H1 (cell line): ENCODE results near the gene BLOC1S1. TPM values are rescaled to one million over a fixed set of nuclear protein-coding genes. Genes with fewer than 3 reads are reported as not detected.

Experiments used
- CTCF ChIA-PET: fragments of 300-600 bp; sonication (Branson Sonifier 250); formaldehyde crosslinking; loops from one replicate; lab custom pipeline; 2021; ENCODE audit not compliant: partially characterized antibody; lab: Charles Lee
- POLR2A ChIA-PET: fragments of 300-600 bp; sonication (Branson Sonifier 250); formaldehyde crosslinking; loops from one replicate; lab custom pipeline; 2021; ENCODE audit warnings: inconsistent platforms; ENCODE audit not compliant: partially characterized antibody; lab: Charles Lee
- DNase-seq, 2 experiments: peaks; one replicate each; pipeline versions ENCODE4 v3.0.0 to v3.0.0-alpha.2; 2010 to 2022; ENCODE audit warnings: low spot score in 2 of 2, low read depth in 1 of 2, mixed read lengths in 1 of 2
- FAIRE-seq: peaks from 2 replicates; lab custom pipeline; 2011; peaks lifted over from hg19 to GRCh38; lab: Jason Lieb, UNC
- H2AFZ ChIP-seq: 2 replicates; pipeline ENCODE4 v1.8.1; 2012; ENCODE audit warnings: low read length, inconsistent platforms
- H2AK5ac ChIP-seq: 2 replicates; pipeline ENCODE4 v1.6.1; 2013; ENCODE audit warnings: low read depth, low read length
- H2BK120ac ChIP-seq: replicated peaks from 2 replicates; pipeline ENCODE3; 2013; ENCODE audit warnings: low read depth, low read length, inconsistent platforms
- H2BK12ac ChIP-seq: 2 replicates; pipeline ENCODE4 v1.6.1; 2013; ENCODE audit warnings: low read depth, low read length
- H2BK15ac ChIP-seq: 2 replicates; pipeline ENCODE4 v1.6.1; 2013; ENCODE audit warnings: low read length
- H2BK20ac ChIP-seq: 2 replicates; pipeline ENCODE4 v1.6.1; 2013; ENCODE audit warnings: low read length
- H2BK5ac ChIP-seq: 2 replicates; pipeline ENCODE4 v1.6.1; 2013; ENCODE audit warnings: low read depth, low read length
- H3K14ac ChIP-seq: 2 replicates; pipeline ENCODE4 v1.6.1; 2013; ENCODE audit warnings: inconsistent platforms; ENCODE audit not compliant: insufficient read length
- H3K18ac ChIP-seq: 2 replicates; pipeline ENCODE4 v1.6.1; 2013; ENCODE audit warnings: low read length; ENCODE audit errors: extremely low read depth
- H3K23ac ChIP-seq: 2 replicates; pipeline ENCODE4 v1.6.1; 2013; ENCODE audit warnings: inconsistent platforms; ENCODE audit not compliant: insufficient read length
- H3K23me2 ChIP-seq: 2 replicates; pipeline ENCODE4 v1.6.1; 2013; ENCODE audit warnings: low read depth, low read length
- H3K27ac ChIP-seq: 2 replicates; pipeline ENCODE4 v1.6.1; 2011; ENCODE audit warnings: low read depth, low read length, inconsistent platforms
- H3K27me3 ChIP-seq, 4 experiments: replicated peaks in 1 of 4; 1 replicate in 1 of 4; 2 replicates in 3 of 4; pipeline versions ENCODE4 v1.6.1 to v1.8.1; 2011 to 2013; ENCODE audit warnings: low read length in 3 of 4, mild to moderate bottlenecking in 3 of 4, inconsistent platforms in 2 of 4, mixed read lengths in 2 of 4, moderate library complexity in 1 of 4; ENCODE audit not compliant: control insufficient read depth in 3 of 4, insufficient read depth in 3 of 4; ENCODE audit errors: extremely low read depth in 1 of 4
- H3K36me3 ChIP-seq, 4 experiments: 2 replicates each; pipeline versions ENCODE4 v1.6.1 to v1.8.1; 2011 to 2013; ENCODE audit warnings: mild to moderate bottlenecking in 4 of 4, low read length in 3 of 4, moderate library complexity in 2 of 4, control low read depth in 1 of 4, inconsistent platforms in 1 of 4; ENCODE audit not compliant: insufficient read depth in 4 of 4, control insufficient read depth in 2 of 4
- H3K4ac ChIP-seq: replicated peaks from 2 replicates; pipeline ENCODE3; 2013; ENCODE audit warnings: low read length, low read depth, mixed read lengths, inconsistent platforms; ENCODE audit not compliant: insufficient read length
- H3K4me1 ChIP-seq, 4 experiments: replicated peaks in 1 of 4; 1 replicate in 1 of 4; 2 replicates in 3 of 4; pipeline versions ENCODE4 v1.6.1 to v1.8.1; 2011 to 2013; ENCODE audit warnings: low read length in 3 of 4, inconsistent platforms in 2 of 4, mixed read lengths in 1 of 4; ENCODE audit not compliant: insufficient read depth in 4 of 4, control insufficient read depth in 3 of 4
- H3K4me2 ChIP-seq, 2 experiments: 2 replicates each; pipeline versions ENCODE4 v1.6.1 to v1.8.1; 2011 to 2013; ENCODE audit warnings: low read depth in 2 of 2, low read length in 2 of 2, control low read depth in 1 of 2, inconsistent platforms in 1 of 2, mild to moderate bottlenecking in 1 of 2; ENCODE audit not compliant: insufficient read depth in 1 of 2
- H3K4me3 ChIP-seq, 4 experiments: fragments of 200-600, 300-600 bp in 1 of 4; sonication (generic), shearing (Covaris generic), sonication (Bioruptor Twin) in 1 of 4; 2 replicates each; pipeline versions ENCODE4 v1.5.1 to v1.8.1; 2011 to 2016; ENCODE audit warnings: low read length in 4 of 4, low read depth in 3 of 4, control low read depth in 2 of 4, inconsistent platforms in 2 of 4, mild to moderate bottlenecking in 2 of 4, mixed read lengths in 1 of 4, moderate library complexity in 1 of 4; ENCODE audit not compliant: insufficient read depth in 2 of 4; ENCODE audit errors: extremely low read depth in 1 of 4
- H3K56ac ChIP-seq: replicated peaks from 2 replicates; pipeline ENCODE3; 2013; ENCODE audit warnings: low read depth, mild to moderate bottlenecking, mixed read lengths, low read length, inconsistent platforms; ENCODE audit not compliant: insufficient read length
- H3K79me1 ChIP-seq: 2 replicates; pipeline ENCODE4 v1.6.1; 2013; ENCODE audit warnings: low read depth, low read length, control low read depth
- H3K79me2 ChIP-seq, 2 experiments: 2 replicates each; pipeline versions ENCODE4 v1.6.1 to v1.8.1; 2012 to 2013; ENCODE audit warnings: low read length in 2 of 2, mild to moderate bottlenecking in 2 of 2, inconsistent platforms in 1 of 2; ENCODE audit not compliant: insufficient read depth in 2 of 2, control insufficient read depth in 1 of 2
- H3K9ac ChIP-seq, 4 experiments: replicated peaks in 1 of 4; 1 replicate in 1 of 4; 2 replicates in 3 of 4; pipeline versions ENCODE4 v1.6.1 to v1.8.1; 2011 to 2013; ENCODE audit warnings: low read depth in 3 of 4, low read length in 3 of 4, control low read depth in 2 of 4, mild to moderate bottlenecking in 2 of 4, moderate library complexity in 2 of 4, inconsistent platforms in 1 of 4; ENCODE audit errors: extremely low read depth in 1 of 4
- H3K9me3 ChIP-seq, 2 experiments: 2 replicates each; pipeline versions ENCODE4 v1.6.1 to v1.8.1; 2012 to 2013; ENCODE audit warnings: mild to moderate bottlenecking in 2 of 2, moderate library complexity in 2 of 2, control low read depth in 1 of 2, inconsistent platforms in 1 of 2, low read depth in 1 of 2, low read length in 1 of 2, mixed read lengths in 1 of 2; ENCODE audit not compliant: insufficient read depth in 2 of 2
- H4K20me1 ChIP-seq, 2 experiments: replicated peaks in 1 of 2; 2 replicates each; pipeline versions ENCODE3 to v1.8.1; 2011 to 2013; ENCODE audit warnings: inconsistent platforms in 2 of 2, low read length in 2 of 2, mild to moderate bottlenecking in 1 of 2; ENCODE audit not compliant: insufficient read depth in 2 of 2, control insufficient read depth in 1 of 2
- H4K5ac ChIP-seq: 2 replicates; pipeline ENCODE4 v1.6.1; 2013; ENCODE audit warnings: low read length, low read depth, mixed read lengths, inconsistent platforms; ENCODE audit not compliant: insufficient read length
- H4K8ac ChIP-seq: 2 replicates; pipeline ENCODE4 v1.8.0; 2013; ENCODE audit warnings: mild to moderate bottlenecking, moderate library complexity, low read length, inconsistent platforms; ENCODE audit not compliant: insufficient read depth; ENCODE audit errors: extremely low read depth
- H4K91ac ChIP-seq: replicated peaks from 2 replicates; pipeline ENCODE3; 2013; ENCODE audit warnings: low read length, mixed read lengths, inconsistent platforms; ENCODE audit not compliant: insufficient read length
- ASH2L ChIP-seq: fragments of 200-600, 300-600 bp; sonication (generic); IDR thresholded peaks from one replicate; pipeline ENCODE4 v1.7.1; 2017; ENCODE audit warnings: low read length
- CBX8 ChIP-seq: fragments of 300-800, 300-1000 bp; sonication (generic); IDR thresholded peaks from 2 replicates; pipeline ENCODE4 v1.7.1; 2016; ENCODE audit warnings: low read depth, low read length, borderline replicate concordance
- CHD2 ChIP-seq: IDR thresholded peaks from 2 replicates; pipeline ENCODE4 v1.6.1; 2012; ENCODE audit warnings: low read length, improper control_type of control experiment
- NANOG ChIP-seq: IDR thresholded peaks from 2 replicates; pipeline ENCODE4 v1.6.1; 2011; ENCODE audit warnings: low read length, low read depth, mild to moderate bottlenecking, inconsistent platforms; ENCODE audit not compliant: insufficient read depth, poor library complexity, severe bottlenecking
- NRF1 ChIP-seq: IDR thresholded peaks from 2 replicates; pipeline ENCODE4 v1.6.1; 2011; ENCODE audit warnings: mild to moderate bottlenecking, low read depth, low read length, improper control_type of control experiment
- RBBP5 ChIP-seq: IDR thresholded peaks from 2 replicates; pipeline ENCODE4 v1.7.1; 2012; ENCODE audit warnings: low read depth, mild to moderate bottlenecking, inconsistent platforms, low read length, moderate library complexity, borderline replicate concordance
- SIN3A ChIP-seq, 2 experiments: IDR thresholded peaks in 1 of 2; conservative IDR thresholded peaks in 1 of 2; 2 replicates each; pipeline ENCODE4 v1.6.1; 2011 to 2012; ENCODE audit warnings: low read length in 2 of 2, improper control_type of control experiment in 1 of 2, low read depth in 1 of 2, mild to moderate bottlenecking in 1 of 2
- TBP ChIP-seq: IDR thresholded peaks from 2 replicates; pipeline ENCODE4 v1.6.1; 2011; ENCODE audit warnings: low read depth, low read length, improper control_type of control experiment
- ZNF274 ChIP-seq: IDR thresholded peaks from 2 replicates; pipeline ENCODE4 v1.7.0; 2012; ENCODE audit warnings: low read length, borderline replicate concordance; ENCODE audit errors: extremely low read depth
- WGBS, 2 experiments: shearing (Covaris generic) in 1 of 2; methylation state at CpG; one replicate each; pipeline versions ENCODE4 v1.1.6 to v1.1.7; 2013 to 2015; ENCODE audit warnings: low lambda C conversion rate in 2 of 2, mixed read lengths in 2 of 2, inconsistent platforms in 1 of 2, low coverage in 1 of 2, missing lambda C conversion rate in 1 of 2; ENCODE audit not compliant: insufficient replicate concordance in 2 of 2, insufficient coverage in 1 of 2, insufficient read length in 1 of 2; ENCODE audit errors: extremely low coverage in 1 of 2, missing lambda C conversion rate in 1 of 2; 5-methylcytosine and 5-hydroxymethylcytosine counted together
- polyA plus RNA-seq, 7 experiments: library from polyadenylated mRNA; depleted of rRNA in 3 of 7; stranded (reverse) in 5 of 7; unstranded in 2 of 7; fragments of >200 nt in 5 of 7; fragments of 200-250 nt in 2 of 7; gene quantifications; 1 replicate in 5 of 7; 2 replicates in 1 of 7; 4 replicates in 1 of 7; pipeline versions ENCODE4 v1.2.1 to v1.2.3, GENCODE V29; 2011 to 2013; ENCODE audit warnings: missing spikeins in 2 of 7, mixed read lengths in 2 of 7
- total RNA-seq: library from RNA; stranded (reverse); fragmentation: NEBNext Ultra II Directional; extraction: Animal tissue kit (Norgen Biotek cat#: 25700); gene quantifications from 2 replicates; pipeline ENCODE4 v1.2.1, GENCODE V29; 2021

BLOC1S1 gene
- total and polyA plus RNA-seq, 2 of the 8 experiments (the other 6 are each of a cell fraction or from before 2014, with no cell fraction given): 91.1 to 185 TPM

DNA sequence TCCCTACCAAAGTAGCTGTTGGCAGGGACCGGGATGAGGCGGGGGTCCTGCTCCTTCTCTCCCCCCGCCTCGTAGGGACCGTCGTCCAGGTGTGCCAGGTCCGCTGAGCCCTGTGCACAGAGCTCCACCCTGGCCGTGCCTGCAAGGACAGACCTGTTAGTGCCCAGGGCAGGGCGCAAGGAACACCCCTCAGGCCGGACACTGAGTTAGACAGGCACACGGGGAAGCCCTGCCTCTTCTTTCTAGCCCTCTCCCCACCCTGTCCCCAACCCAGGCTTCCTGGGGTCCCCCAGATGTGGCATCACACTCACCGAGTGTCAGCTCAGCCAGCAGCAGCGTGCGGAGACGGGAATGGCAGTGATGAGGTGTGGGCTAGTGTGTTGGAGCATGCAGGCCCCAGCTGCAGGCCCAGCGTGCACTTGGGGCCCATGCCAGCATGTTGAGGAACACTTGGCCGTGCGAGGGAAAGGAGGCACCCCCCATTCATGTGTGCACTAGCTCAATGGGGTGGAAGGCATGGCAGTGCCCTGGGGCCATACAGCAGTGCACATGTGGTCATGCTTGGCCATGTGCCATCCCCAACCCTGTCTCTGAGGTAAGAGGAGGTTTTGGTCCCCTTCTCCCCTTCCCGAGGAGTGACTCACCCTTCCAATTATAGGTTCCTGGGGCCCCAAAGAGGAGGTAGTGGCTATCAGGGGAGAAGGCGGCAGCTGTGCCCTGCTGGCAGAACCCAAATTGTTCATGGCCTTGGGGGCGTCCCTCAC is 15.4 kb upstream of the BLOC1S1 start:
- no peak overlapping the region for H4K8ac ChIP-seq
- H4K5ac ChIP-seq: no peak overlapping the region
- no peak overlapping the region for H3K4me3 ChIP-seq
- H2BK120ac ChIP-seq: no peak overlapping the region
- FAIRE-seq (no peak), DNase-seq (no peak)
- no peak overlapping the region for H2BK12ac ChIP-seq
- CTCF ChIA-PET: interaction anchor here (0.9 to 5.0 kb wide), 8 partner anchors 14 to 43 kb away, joined by 3 to 23 read pairs (median 4); partner anchors contain the start of genes BLOC1S1 and RDH5
- H3K79me2 ChIP-seq: peaks cover 0 to 18% of the 10 kb centered on the region in 2 experiments; a peak in 2 of 4 replicates
- H3K9me3 ChIP-seq: no peaks in the 10 kb centered on the region
- H3K27ac ChIP-seq: no peak overlapping the region
- H3K23me2 ChIP-seq: no peaks in the 10 kb centered on the region
- H2BK15ac ChIP-seq: no peak overlapping the region
- WGBS, 2 experiments: 90% methylated on average over 17 of the region's 21 CpGs; no CpG with 5 or more reads in 1 of the 2 experiments
- H3K23ac ChIP-seq: no peak overlapping the region
- no peak overlapping the region for H3K9ac ChIP-seq
- no peak overlapping the region for H3K4ac ChIP-seq
- peaks cover 0 to 10% of the 10 kb centered on the region in 2 experiments for H4K20me1 ChIP-seq
- H3K56ac ChIP-seq: no peak overlapping the region
- H3K27me3 ChIP-seq: no peaks in the 10 kb centered on the region
- no peak overlapping the region for H2BK20ac ChIP-seq
- H2AK5ac ChIP-seq: no peak overlapping the region
- no peak overlapping the region for H4K91ac ChIP-seq
- H3K79me1 ChIP-seq: peaks cover 4% of the 10 kb centered on the region; the same call in 1 of the 2 replicates
- TF ChIP-seq ASH2L: no peak
- no peak for TF ChIP-seq NANOG
- TF ChIP-seq CHD2: no peak
- no peak for TF ChIP-seq ZNF274
- TF ChIP-seq NRF1: no peak
- TF ChIP-seq RBBP5: no peak
- no peak for TF ChIP-seq CBX8
- TF ChIP-seq SIN3A (conservative IDR thresholded peaks at IDR 0.05 in 1 of 2, IDR thresholded peaks at IDR 0.05 in 1 of 2; ENCODE audit: low read depth in 1 of 2, low read length in 2 of 2): no peak
- no peak for TF ChIP-seq TBP
- TF ChIP-seq, all 59 proteins: peak for 0
- Histone ChIP-seq H3K14ac (no peak overlapping the region), H3K4me1 (no peaks in the 10 kb centered on the region; a peak in 1 of 7 replicates), H3K18ac (no peak overlapping the region), H3K36me3 (peaks cover 2 to 20% (median 5%) of the 10 kb centered on the region in 4 experiments; a peak in 6 of 8 replicates), H2BK5ac (no peak overlapping the region; the same call in 1 of the 2 replicates), H3K4me2 (no peak overlapping the region), H2AFZ (no peak overlapping the region)
- POLR2A ChIA-PET: interaction anchor here (0.7 to 1.7 kb wide), 5 partner anchors 11 to 68 kb away, joined by 3 to 6 read pairs (median 3); a partner anchor contains a TSS
